Stimulated activated CD8-positive, alpha-beta memory T cell treated with anti-CD3 and anti-CD28 coated beads, Interleukin-15, amount 100 ng/mL, for 24 hours (primary cell): ENCODE measurements around the gene TMEM43.

Experiments
- DNase-seq: peaks from one replicate; pipeline ENCODE4 v3.0.0-alpha.2; 2020; ENCODE audit warnings: low read depth

The TMEM43 gene

DNA sequence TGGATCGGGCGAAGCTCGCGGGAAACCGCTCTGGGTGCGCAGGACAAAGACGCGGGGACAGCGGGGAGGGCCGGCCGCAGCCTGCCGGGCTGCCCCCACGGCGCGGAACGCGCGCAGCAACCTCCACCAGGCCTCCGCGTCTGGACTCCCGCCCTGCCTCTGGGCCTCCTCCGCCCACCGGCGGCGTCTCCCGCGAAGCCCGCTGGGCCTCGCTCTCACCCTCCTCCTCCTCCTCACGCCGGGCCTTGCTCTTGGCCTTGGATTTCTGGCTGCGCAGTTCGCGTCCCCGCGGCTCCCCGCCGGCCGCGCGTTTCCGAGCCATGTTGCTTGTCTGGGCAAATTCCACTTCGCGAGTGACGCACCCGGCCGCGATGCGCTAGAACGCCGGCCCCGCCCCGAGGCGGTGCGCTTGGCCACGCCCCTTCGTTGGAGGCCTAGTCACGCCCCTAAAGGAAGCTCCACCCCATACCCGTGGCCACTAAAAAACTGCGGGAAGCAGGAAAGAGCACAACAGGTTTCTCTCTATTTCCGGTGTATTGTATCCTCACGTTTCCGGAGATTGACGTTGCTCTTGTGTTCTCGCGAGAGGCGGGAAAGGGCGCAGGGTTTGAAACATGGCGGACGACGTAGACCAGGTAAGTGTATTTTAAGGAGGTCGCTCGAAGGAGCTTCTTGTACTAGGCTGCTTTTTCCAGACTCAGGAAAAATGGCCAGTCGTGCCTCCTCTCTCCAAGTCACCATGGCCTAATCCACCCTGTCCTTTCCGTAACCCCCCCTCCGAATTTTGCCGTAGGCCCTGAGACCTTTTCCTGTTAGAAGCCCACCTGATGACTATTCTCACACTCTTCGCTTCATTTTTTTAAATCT lies 53.6 kb downstream of the TMEM43 start, which contains the start of the genes LSM3 and XPC:
Gene LSM3 (plus strand): TSS at position 571 of the 867 bp plus-strand sequence. CDS start 44 bp downstream, at position 615.
Gene XPC (minus strand): TSS at position 355 of the 867 bp plus-strand sequence. CDS start 33 bp downstream, at position 322.
- peak; percentile 96 for DNase-seq

DNA sequence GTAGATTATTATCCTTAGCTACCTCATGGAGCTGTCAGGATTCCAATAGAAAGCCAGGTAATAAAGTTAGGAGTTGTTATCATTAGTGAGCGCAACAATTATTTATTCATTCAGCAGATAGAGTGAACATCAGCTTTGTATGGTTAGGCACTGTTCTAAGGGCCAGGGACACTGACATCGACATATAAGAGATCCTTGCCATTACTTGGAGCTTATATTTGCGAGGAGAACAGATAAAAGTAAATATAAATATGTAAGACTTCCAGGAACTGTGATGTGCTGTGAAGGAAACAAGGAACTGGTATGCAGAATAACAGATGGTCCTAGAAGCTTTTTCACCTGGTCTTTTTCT lies 54.2 kb downstream of the TMEM43 start:
- no peak for DNase-seq

DNA sequence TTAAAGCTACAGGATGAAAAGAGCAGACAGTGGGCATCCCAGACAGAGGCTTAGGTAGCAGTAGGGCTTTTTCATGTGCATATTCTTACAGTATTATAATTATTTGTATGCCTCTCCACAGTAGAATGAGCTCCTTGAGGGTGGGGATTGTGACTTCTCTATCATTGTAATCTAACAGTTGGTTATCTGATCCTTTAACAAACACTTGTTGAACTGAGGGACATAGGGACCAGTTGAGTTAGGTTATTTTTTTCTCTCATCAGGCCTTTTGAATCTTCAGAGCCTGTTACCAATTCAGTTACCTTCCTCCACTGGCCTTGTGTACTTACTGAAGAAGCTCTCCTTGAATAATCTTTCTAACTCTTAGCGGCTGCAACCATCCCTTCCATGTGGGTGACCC lies 54.9 kb downstream of the TMEM43 start:
- no peak for DNase-seq

DNA sequence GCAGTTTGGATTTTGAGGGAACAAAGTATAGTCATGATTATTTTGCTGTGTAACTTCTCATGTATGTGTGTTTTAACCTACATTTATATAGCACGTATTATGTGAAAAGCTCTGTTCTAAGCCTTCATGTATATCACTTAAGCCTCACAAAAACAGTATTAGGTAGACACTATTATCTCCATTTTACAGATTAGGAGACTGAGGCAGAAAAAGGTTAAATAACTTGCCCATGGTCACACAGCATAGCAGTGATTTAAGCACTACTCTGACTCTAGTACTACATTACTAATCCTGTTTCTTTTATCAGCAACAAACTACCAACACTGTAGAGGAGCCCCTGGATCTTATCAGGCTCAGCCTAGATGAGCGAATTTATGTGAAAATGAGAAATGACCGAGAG lies 56.4 kb downstream of the TMEM43 start:
- no peak for DNase-seq

DNA sequence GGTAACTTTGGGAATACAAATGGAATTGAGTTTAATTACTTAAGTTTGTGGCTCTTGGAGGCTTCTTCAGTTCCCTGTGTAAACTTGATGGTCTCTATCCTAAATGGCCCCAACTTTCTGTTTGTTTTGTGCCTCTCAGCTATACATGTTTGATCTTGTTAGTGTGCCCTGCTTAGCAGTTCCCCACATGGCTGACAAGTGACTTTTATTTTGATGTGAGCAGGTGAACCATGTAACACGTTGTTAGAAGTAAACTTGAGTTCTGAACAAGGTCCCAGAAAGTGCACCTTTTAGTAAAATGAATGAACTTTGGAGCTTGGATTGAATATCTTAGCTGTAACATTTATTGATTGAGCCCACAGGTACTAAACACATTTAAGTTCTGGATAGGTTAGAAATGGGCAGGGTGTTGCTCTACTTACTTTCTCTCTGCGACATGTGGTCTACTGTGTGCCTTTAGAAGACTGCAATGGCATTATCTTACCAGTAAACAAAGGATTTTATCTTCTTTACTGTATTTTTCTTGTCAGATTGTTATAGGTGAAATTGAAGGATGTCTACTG lies 58.2 kb downstream of the TMEM43 start:
- no peak for DNase-seq

DNA sequence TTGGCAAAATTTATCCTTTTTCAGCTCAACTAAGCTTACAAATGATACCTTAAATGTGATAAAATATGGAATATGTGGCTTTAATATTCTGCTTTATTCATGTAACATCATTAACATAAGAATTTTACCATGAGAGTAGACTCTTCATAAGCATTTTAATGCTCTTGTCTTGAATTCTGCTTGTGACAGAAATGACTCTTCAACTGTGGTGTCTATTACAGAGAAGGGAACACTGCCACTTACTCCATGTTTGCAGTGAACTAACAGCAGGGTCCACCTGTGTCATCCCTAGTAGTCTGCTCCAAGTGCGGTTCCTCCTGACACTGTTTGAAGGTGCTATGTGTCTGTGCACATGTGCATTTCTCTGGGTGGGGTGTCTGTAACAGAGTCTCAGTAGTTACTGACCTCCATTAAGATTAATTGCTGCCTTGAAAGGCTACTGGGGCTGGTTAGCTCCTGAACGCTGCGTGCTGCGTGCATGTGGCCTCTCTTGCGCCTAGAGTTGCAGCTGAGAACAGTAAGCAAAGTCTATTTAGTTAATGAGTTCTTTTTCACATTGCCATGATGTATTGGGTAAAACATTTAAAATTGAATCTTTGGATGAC lies 62.1 kb downstream of the TMEM43 start:
- no peak for DNase-seq

DNA sequence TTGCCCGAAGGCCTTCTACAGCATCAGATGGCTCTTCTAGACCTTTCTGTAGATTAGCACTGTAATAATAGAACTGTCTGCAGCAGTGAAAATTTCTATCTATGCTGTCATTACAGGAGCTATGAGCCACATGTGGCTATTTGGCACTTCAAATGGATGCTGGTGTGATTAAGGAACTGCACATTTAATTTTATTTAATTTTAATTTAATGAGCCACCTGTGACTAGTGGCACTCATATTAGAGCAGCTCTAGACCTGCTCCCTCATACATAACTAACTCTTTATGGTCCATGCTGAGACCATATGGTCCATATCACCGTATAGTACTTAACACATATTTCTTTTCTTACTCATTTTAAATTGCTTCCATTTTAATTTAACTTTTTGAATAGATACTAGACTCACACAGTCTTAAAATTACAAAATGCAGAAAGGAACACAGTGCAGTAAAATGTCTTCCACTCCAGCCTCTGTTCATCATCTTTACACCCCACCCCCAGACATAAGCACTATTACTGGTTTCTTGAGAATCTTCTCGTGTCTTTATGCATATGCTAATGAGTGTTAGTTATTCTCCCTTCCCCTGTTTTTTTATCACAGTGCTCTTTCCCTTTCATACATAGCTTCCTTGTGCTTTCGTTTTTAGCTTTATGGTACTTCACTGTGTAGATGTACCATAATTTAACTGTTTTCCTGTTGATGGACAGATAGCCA lies 63.3 kb downstream of the TMEM43 start:
- DNase-seq: no peak
